CD4-positive, alpha-beta T cell treated with Interleukin-1 beta for 1 hour (primary cell): ENCODE results near the gene ADGRF3.
"Not testable (repeated sequence)": the region's sequence is repeated elsewhere in the genome, so short reads cannot be mapped to it uniquely, and the experiment has no call there.

ENCODE experiments used
- DNase-seq, 2 donors: peaks; one replicate each; pipeline ENCODE4 v3.0.0-alpha.2; 2020 to 2022

The ADGRF3 gene

GRCh38 chr2:26314243-26314642 lies 32.3 kb downstream of the ADGRF3 start:
- DNase-seq: no peak

GRCh38 chr2:26313446-26313845 lies 33.1 kb downstream of the ADGRF3 start:
- no peak for DNase-seq

- DNase-seq: no peak
Measured at GRCh38 chr2:26312471-26312870, 34.1 kb downstream of the ADGRF3 start.

GRCh38 chr2:26309921-26310320 lies 36.7 kb downstream of the ADGRF3 start:
- no peak for DNase-seq

- DNase-seq: no peak
Measured at GRCh38 chr2:26305540-26305939, 41.0 kb downstream of the ADGRF3 start.

GRCh38 chr2:26305094-26305493 lies 41.5 kb downstream of the ADGRF3 start:
- DNase-seq: not testable (repeated sequence)

GRCh38 chr2:26302846-26303245 lies 43.7 kb downstream of the ADGRF3 start:
- DNase-seq: no peak

- peak in 1 of 2 donors; percentile 5 for DNase-seq
Measured at GRCh38 chr2:26300234-26300925, 46.2 kb downstream of the ADGRF3 start.

- peak; percentile 9 to 31 for DNase-seq
Measured at GRCh38 chr2:26299471-26300101, 47.0 kb downstream of the ADGRF3 start.

- DNase-seq: peak; percentile 25 to 38
Measured at GRCh38 chr2:26298638-26299393, 47.8 kb downstream of the ADGRF3 start.

GRCh38 chr2:26298286-26298637 lies 48.3 kb downstream of the ADGRF3 start:
- no peak for DNase-seq

GRCh38 chr2:26297061-26297460 lies 49.5 kb downstream of the ADGRF3 start:
- no peak for DNase-seq

- no peak for DNase-seq
Measured at GRCh38 chr2:26295511-26295910, 51.1 kb downstream of the ADGRF3 start.

- no peak for DNase-seq
Measured at GRCh38 chr2:26292646-26293045, 53.9 kb downstream of the ADGRF3 start.

GRCh38 chr2:26290001-26290400 lies 56.6 kb downstream of the ADGRF3 start:
- DNase-seq: no peak

- DNase-seq: no peak
Measured at GRCh38 chr2:26285931-26286330, 60.7 kb downstream of the ADGRF3 start.

- no peak for DNase-seq
Measured at GRCh38 chr2:26284132-26284531, 62.5 kb downstream of the ADGRF3 start.

GRCh38 chr2:26283606-26284005 lies 63.0 kb downstream of the ADGRF3 start:
- DNase-seq: no peak

GRCh38 chr2:26281226-26281625 lies 65.4 kb downstream of the ADGRF3 start:
- DNase-seq: no peak

GRCh38 chr2:26279886-26280285 lies 66.7 kb downstream of the ADGRF3 start:
- no peak for DNase-seq

- DNase-seq: no peak
Measured at GRCh38 chr2:26276484-26277227, 69.9 kb downstream of the ADGRF3 start.

GRCh38 chr2:26274058-26274613 lies 72.5 kb downstream of the ADGRF3 start:
- peak in 1 of 2 donors; percentile 11 for DNase-seq

- no peak for DNase-seq
Measured at GRCh38 chr2:26273501-26273900, 73.1 kb downstream of the ADGRF3 start.
